PFSK-1 (cell line): ENCODE measurements around the gene TSPAN16.

Experiments
- POLR2AphosphoS5 ChIP-seq: IDR thresholded peaks from 2 replicates; pipeline ENCODE4 v1.6.1; 2012; ENCODE audit warnings: low read depth, mild to moderate bottlenecking, control low read depth, low read length, moderate library complexity
- SIN3A ChIP-seq: IDR thresholded peaks from 2 replicates; pipeline ENCODE4 v1.6.1; 2012; ENCODE audit warnings: mild to moderate bottlenecking, low read length, moderate library complexity, borderline replicate concordance; ENCODE audit not compliant: insufficient read depth
- TAF1 ChIP-seq: IDR thresholded peaks from 2 replicates; pipeline ENCODE4 v1.6.1; 2012; ENCODE audit warnings: low read length, control low read depth, borderline replicate concordance; ENCODE audit not compliant: insufficient read depth
- TF ChIP-seq, protein P1 (sequence below), 2 experiments: IDR thresholded peaks; 2 replicates each; pipeline versions ENCODE4 v1.6.1 to v1.8.0; 2011 to 2012; ENCODE audit warnings: low read depth in 2 of 2, low read length in 2 of 2, control low read depth in 1 of 2, inconsistent platforms in 1 of 2, mild to moderate bottlenecking in 1 of 2, moderate library complexity in 1 of 2; ENCODE audit not compliant: insufficient read depth in 1 of 2

GRCh38 chr19:11295180-11295579 lies 780 bp upstream of the TSPAN16 start:
- TF ChIP-seq POLR2AphosphoS5 = no peak
- TF ChIP-seq, protein P1, sequence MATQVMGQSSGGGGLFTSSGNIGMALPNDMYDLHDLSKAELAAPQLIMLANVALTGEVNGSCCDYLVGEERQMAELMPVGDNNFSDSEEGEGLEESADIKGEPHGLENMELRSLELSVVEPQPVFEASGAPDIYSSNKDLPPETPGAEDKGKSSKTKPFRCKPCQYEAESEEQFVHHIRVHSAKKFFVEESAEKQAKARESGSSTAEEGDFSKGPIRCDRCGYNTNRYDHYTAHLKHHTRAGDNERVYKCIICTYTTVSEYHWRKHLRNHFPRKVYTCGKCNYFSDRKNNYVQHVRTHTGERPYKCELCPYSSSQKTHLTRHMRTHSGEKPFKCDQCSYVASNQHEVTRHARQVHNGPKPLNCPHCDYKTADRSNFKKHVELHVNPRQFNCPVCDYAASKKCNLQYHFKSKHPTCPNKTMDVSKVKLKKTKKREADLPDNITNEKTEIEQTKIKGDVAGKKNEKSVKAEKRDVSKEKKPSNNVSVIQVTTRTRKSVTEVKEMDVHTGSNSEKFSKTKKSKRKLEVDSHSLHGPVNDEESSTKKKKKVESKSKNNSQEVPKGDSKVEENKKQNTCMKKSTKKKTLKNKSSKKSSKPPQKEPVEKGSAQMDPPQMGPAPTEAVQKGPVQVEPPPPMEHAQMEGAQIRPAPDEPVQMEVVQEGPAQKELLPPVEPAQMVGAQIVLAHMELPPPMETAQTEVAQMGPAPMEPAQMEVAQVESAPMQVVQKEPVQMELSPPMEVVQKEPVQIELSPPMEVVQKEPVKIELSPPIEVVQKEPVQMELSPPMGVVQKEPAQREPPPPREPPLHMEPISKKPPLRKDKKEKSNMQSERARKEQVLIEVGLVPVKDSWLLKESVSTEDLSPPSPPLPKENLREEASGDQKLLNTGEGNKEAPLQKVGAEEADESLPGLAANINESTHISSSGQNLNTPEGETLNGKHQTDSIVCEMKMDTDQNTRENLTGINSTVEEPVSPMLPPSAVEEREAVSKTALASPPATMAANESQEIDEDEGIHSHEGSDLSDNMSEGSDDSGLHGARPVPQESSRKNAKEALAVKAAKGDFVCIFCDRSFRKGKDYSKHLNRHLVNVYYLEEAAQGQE (IDR thresholded peaks at IDR 0.05; ENCODE audit: insufficient read depth in 1 of 2, low read depth in 2 of 2, low read length in 2 of 2) = no peak
- TF ChIP-seq TAF1 = no peak
- TF ChIP-seq SIN3A = no peak
